RWPE1 (cell line): Measurements from ENCODE around the gene OPN5.
A peak's percentile ranks its signal among the peaks of the same experiment; 100 is the strongest.

ENCODE experiments used
- CTCF ChIA-PET: fragments of 350-600 bp; sonication (Branson Sonifier 250); formaldehyde crosslinking; extraction: SDS; loops from one replicate; lab custom pipeline; 2021; lab: Yijun Ruan, JAX
- POLR2A ChIA-PET: fragments of 400-600 bp; formaldehyde crosslinking; extraction: SDS; loops from one replicate; lab custom pipeline; 2020; ENCODE audit warnings: antibody characterized with exemption; ENCODE audit not compliant: low non-redundant PET; lab: Yijun Ruan, JAX
- DNase-seq: peaks from one replicate; pipeline ENCODE4 v3.0.0; 2012; ENCODE audit warnings: low spot score
- H3K27ac ChIP-seq: fragments of 450-650 bp; 2 replicates; pipeline ENCODE4 v1.5.1; 2017
- TF ChIP-seq, protein P1 (sequence below): fragments of 450-650 bp; conservative IDR thresholded peaks from 2 replicates; pipeline ENCODE4 v1.5.1; 2017; ENCODE audit warnings: low read depth, mild to moderate bottlenecking

OPN5 gene, protein sequence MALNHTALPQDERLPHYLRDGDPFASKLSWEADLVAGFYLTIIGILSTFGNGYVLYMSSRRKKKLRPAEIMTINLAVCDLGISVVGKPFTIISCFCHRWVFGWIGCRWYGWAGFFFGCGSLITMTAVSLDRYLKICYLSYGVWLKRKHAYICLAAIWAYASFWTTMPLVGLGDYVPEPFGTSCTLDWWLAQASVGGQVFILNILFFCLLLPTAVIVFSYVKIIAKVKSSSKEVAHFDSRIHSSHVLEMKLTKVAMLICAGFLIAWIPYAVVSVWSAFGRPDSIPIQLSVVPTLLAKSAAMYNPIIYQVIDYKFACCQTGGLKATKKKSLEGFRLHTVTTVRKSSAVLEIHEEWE

DNA sequence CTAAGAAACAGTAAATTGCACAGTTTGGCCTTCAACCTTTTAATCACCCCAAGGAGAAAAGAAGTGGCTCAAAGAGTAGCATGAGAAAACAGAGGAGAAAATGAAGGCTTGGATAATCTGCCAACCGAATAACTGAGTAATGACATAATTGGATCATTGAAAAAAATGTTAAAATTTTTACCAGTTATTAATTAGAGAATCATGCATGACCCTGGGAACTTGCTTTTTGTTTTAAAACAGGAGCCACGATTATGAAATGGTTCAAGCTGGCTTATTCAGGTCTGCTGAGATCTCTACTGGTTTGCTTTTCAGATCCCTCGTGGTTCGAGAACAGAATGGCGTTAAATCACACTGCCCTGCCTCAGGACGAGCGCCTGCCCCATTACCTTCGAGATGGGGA is at the start of gene OPN5:
Gene OPN5 (plus strand): TSS at position 301 of the 400 bp plus-strand sequence. CDS start 35 bp downstream, at position 336.
- POLR2A ChIA-PET: no interaction called here
- no peak within 1 kb of the TSS for H3K27ac ChIP-seq
- TF ChIP-seq, protein P1, sequence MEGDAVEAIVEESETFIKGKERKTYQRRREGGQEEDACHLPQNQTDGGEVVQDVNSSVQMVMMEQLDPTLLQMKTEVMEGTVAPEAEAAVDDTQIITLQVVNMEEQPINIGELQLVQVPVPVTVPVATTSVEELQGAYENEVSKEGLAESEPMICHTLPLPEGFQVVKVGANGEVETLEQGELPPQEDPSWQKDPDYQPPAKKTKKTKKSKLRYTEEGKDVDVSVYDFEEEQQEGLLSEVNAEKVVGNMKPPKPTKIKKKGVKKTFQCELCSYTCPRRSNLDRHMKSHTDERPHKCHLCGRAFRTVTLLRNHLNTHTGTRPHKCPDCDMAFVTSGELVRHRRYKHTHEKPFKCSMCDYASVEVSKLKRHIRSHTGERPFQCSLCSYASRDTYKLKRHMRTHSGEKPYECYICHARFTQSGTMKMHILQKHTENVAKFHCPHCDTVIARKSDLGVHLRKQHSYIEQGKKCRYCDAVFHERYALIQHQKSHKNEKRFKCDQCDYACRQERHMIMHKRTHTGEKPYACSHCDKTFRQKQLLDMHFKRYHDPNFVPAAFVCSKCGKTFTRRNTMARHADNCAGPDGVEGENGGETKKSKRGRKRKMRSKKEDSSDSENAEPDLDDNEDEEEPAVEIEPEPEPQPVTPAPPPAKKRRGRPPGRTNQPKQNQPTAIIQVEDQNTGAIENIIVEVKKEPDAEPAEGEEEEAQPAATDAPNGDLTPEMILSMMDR: no peak
- DNase-seq: no peak
- CTCF ChIA-PET: interaction anchor here (1.3 to 2.7 kb wide), 3 partner anchors 147 to 1628 kb away, joined by 3 to 22 read pairs (median 5); no protein-coding TSS in a partner anchor

- TF ChIP-seq, protein P1: peak; percentile 47
- H3K27ac ChIP-seq: no peak overlapping the region
- ChIA-PET POLR2A (no interaction called here), CTCF (interaction anchor here (0.6 to 2.1 kb wide), 16 partner anchors 8 to 1540 kb away, joined by 3 to 25 read pairs (median 3); no protein-coding TSS in a partner anchor)
- peak; percentile 31 for DNase-seq
Measured at GRCh38 chr6:47733879-47734558, 47.8 kb upstream of the OPN5 start.

- ChIA-PET CTCF (interaction anchor here (0.6 to 2.1 kb wide), 16 partner anchors 9 to 1539 kb away, joined by 3 to 25 read pairs (median 3); no protein-coding TSS in a partner anchor), POLR2A (no interaction called here)
- TF ChIP-seq, protein P1: no peak
- no peak overlapping the region for H3K27ac ChIP-seq
- no peak for DNase-seq
Measured at GRCh38 chr6:47734831-47735481, 46.9 kb upstream of the OPN5 start.

DNA sequence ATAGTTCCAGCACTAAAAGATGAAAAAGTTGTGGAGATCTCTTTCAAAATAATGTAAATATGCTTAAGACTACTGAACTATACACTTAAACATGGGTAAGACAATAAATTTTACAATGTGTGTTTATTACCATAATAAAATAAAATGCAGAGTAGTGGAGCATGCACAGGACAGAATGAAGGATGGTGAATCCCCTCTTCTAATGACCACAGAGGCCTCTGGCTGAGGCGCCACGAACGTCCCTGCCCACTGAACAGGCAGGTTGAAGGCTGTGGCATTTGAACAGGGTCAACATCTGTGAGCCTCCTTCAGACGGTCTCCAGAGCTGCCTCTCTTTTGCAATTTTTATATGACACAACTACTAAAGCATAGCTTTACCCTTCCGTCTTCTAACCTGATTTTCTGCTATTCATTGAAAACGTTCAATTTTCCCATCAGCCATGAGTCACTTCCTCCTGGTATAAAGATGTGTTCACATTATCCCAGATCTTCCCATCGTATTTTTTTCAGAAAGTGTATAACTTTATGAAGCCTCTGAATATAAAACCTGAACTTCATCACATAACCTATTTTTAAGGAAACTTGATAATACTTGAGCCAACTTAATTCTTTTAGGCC is 45.6 kb upstream of the OPN5 start:
- H3K27ac ChIP-seq: no peak overlapping the region
- DNase-seq: no peak
- ChIA-PET POLR2A (no interaction called here), CTCF (interaction anchor here (1.4 kb wide), 1 partner anchor 105 kb away, joined by 5 read pairs; no protein-coding TSS in a partner anchor)
- TF ChIP-seq, protein P1: no peak

DNA sequence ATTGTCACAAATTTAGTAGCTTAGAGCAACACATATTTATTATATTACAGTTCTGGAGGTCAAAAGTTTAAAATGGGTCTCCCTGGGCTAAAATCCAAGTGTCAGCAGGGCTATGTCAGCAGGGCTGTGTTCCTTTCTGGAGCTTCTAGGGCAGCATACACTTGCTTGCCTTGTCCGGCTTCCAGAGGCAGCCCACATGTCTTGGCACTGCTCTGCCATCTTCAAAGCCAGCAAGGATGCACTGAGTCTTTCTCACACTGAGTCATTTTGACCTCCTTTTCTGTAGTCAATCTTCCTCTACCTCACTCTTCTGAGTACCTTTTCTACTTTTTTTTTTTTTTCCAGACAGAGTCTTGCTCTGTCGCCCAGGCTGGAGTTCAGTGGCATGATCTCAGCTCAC is 44.4 kb upstream of the OPN5 start:
- DNase-seq: no peak
- TF ChIP-seq, protein P1: no peak
- POLR2A ChIA-PET: no interaction called here
- CTCF ChIA-PET: no interaction called here
- H3K27ac ChIP-seq: no peak overlapping the region

- ChIA-PET POLR2A (no interaction called here), CTCF (no interaction called here)
- TF ChIP-seq, protein P1: no peak
- no peak for DNase-seq
- no peak overlapping the region for H3K27ac ChIP-seq
Measured at GRCh38 chr6:47740714-47741113, 41.1 kb upstream of the OPN5 start.
